Liver (tissue), 9 donors: Measurements from ENCODE around the gene DIPK1C. TPM values are rescaled to one million over a fixed set of nuclear protein-coding genes. Genes with fewer than 3 reads are reported as not detected.
A peak's percentile ranks its signal among the peaks of the same experiment; 100 is the strongest.

ENCODE experiments used
- DNase-seq: peaks from one replicate; pipeline ENCODE4 v3.0.0-alpha.2; 2017; ENCODE audit warnings: low spot score
- H3K27ac ChIP-seq, 2 donors: one replicate each; pipeline ENCODE4 v1.7.0; 2013; ENCODE audit warnings: inconsistent platforms in 2 of 2, low read length in 2 of 2, control low read depth in 1 of 2, low read depth in 1 of 2, mild to moderate bottlenecking in 1 of 2
- H3K27me3 ChIP-seq, 4 donors: one replicate each; pipeline versions ENCODE4 v1.6.1 to v1.7.0; 2013; ENCODE audit warnings: low read length in 3 of 4, inconsistent platforms in 1 of 4, mild to moderate bottlenecking in 1 of 4, moderate library complexity in 1 of 4; ENCODE audit not compliant: control insufficient read depth in 4 of 4, insufficient read depth in 4 of 4
- H3K36me3 ChIP-seq, 4 donors: one replicate each; pipeline versions ENCODE4 v1.6.1 to v1.7.0; 2013; ENCODE audit warnings: low read length in 3 of 4, mild to moderate bottlenecking in 3 of 4, low read depth in 1 of 4, moderate library complexity in 1 of 4; ENCODE audit not compliant: control insufficient read depth in 4 of 4, insufficient read depth in 3 of 4
- H3K4me1 ChIP-seq, 4 donors: one replicate each; pipeline versions ENCODE4 v1.6.1 to v1.7.0; 2013; ENCODE audit warnings: low read length in 3 of 4, mild to moderate bottlenecking in 3 of 4, moderate library complexity in 1 of 4; ENCODE audit not compliant: control insufficient read depth in 4 of 4, insufficient read depth in 4 of 4
- H3K4me3 ChIP-seq, 3 donors: one replicate each; pipeline versions ENCODE4 v1.6.1 to v1.7.0; 2013; ENCODE audit warnings: low read length in 3 of 3, control low read depth in 1 of 3, low read depth in 1 of 3, mild to moderate bottlenecking in 1 of 3
- H3K9ac ChIP-seq, 2 donors: one replicate each; pipeline ENCODE4 v1.7.0; 2013; ENCODE audit warnings: low read length in 2 of 2, mild to moderate bottlenecking in 2 of 2, moderate library complexity in 2 of 2, control low read depth in 1 of 2, low read depth in 1 of 2
- H3K9me3 ChIP-seq, 4 donors: one replicate each; pipeline versions ENCODE4 v1.6.1 to v1.7.0; 2013; ENCODE audit warnings: low read length in 3 of 4; ENCODE audit not compliant: control insufficient read depth in 4 of 4
- EGR1 ChIP-seq, 2 donors: IDR thresholded peaks; 2 replicates each; pipeline ENCODE4 v1.6.1; 2016 to 2018; ENCODE audit warnings: antibody characterized with exemption in 2 of 2, low read depth in 2 of 2
- FOXA1 ChIP-seq: IDR thresholded peaks from 2 replicates; pipeline ENCODE4 v1.6.1; 2016; ENCODE audit warnings: antibody characterized with exemption
- FOXA2 ChIP-seq: IDR thresholded peaks from 2 replicates; pipeline ENCODE4 v1.6.1; 2016; ENCODE audit warnings: antibody characterized with exemption
- GABPA ChIP-seq, 2 donors: IDR thresholded peaks in 1 of 2; conservative IDR thresholded peaks in 1 of 2; 2 replicates each; pipeline ENCODE4 v1.6.1; 2016; ENCODE audit warnings: antibody characterized with exemption in 2 of 2, mild to moderate bottlenecking in 1 of 2, moderate library complexity in 1 of 2
- HNF4A ChIP-seq, 2 donors: conservative IDR thresholded peaks; 2 replicates each; pipeline ENCODE4 v1.6.1; 2016; ENCODE audit warnings: antibody characterized with exemption in 2 of 2, mild to moderate bottlenecking in 2 of 2
- HNF4G ChIP-seq: IDR thresholded peaks from 2 replicates; pipeline ENCODE4 v1.6.1; 2016; ENCODE audit warnings: antibody characterized with exemption
- JUND ChIP-seq, 2 donors: IDR thresholded peaks; 2 replicates each; pipeline ENCODE4 v1.6.1; 2016; ENCODE audit warnings: antibody characterized with exemption in 2 of 2
- NR2F2 ChIP-seq: IDR thresholded peaks from 2 replicates; pipeline ENCODE4 v1.6.1; 2016; ENCODE audit warnings: antibody characterized with exemption
- RXRA ChIP-seq, 2 donors: IDR thresholded peaks; 2 replicates each; pipeline ENCODE4 v1.6.1; 2017 to 2018; ENCODE audit warnings: antibody characterized with exemption in 2 of 2, mild to moderate bottlenecking in 1 of 2
- TAF1 ChIP-seq: conservative IDR thresholded peaks from 2 replicates; pipeline ENCODE4 v1.6.1; 2016; ENCODE audit warnings: antibody characterized with exemption, mild to moderate bottlenecking
- YY1 ChIP-seq: IDR thresholded peaks from 2 replicates; pipeline ENCODE4 v1.6.1; 2016; ENCODE audit warnings: antibody characterized with exemption, mild to moderate bottlenecking
- WGBS: extraction: QIAGEN DNeasy Blood & Tissue Kit; methylation state at CpG from one replicate; pipeline ENCODE4 v1.1.7; 2013; 5-methylcytosine and 5-hydroxymethylcytosine counted together
- polyA plus RNA-seq, 2 donors: library from polyadenylated mRNA; stranded (reverse) in 1 of 2; unstranded in 1 of 2; fragments of 200-250 nt in 1 of 2; fragments of >200 nt in 1 of 2; fragmentation: Nextera tagmentation in 1 of 2; extraction: Ambion mirVana in 1 of 2; gene quantifications; one replicate each; pipeline versions ENCODE4 v1.2.1 to v1.2.3, GENCODE V29; 2013 to 2015
- total RNA-seq, 2 donors: library from RNA; depleted of rRNA; stranded (reverse); fragments of >200 nt; gene quantifications; one replicate each; pipeline ENCODE4 v1.2.3, GENCODE V29; 2014
- TF ChIP-seq, protein P1 (sequence below): IDR thresholded peaks from 2 replicates; pipeline ENCODE4 v1.6.1; 2016; ENCODE audit warnings: antibody characterized with exemption
- TF ChIP-seq, protein P2 (sequence below): IDR thresholded peaks from 2 replicates; pipeline ENCODE4 v1.6.1; 2016; ENCODE audit warnings: antibody characterized with exemption, mild to moderate bottlenecking
- TF ChIP-seq, protein P3 (sequence below): IDR thresholded peaks from 2 replicates; pipeline ENCODE4 v1.6.1; 2016; ENCODE audit warnings: antibody characterized with exemption
- TF ChIP-seq, protein P4 (sequence below): fragments of 150-350 bp; IDR thresholded peaks from 2 replicates; pipeline ENCODE4 v1.5.1; 2017; ENCODE audit warnings: improper control_type of control experiment, low read depth, low read length; ENCODE audit not compliant: missing input control
- TF ChIP-seq, protein P5 (sequence below): IDR thresholded peaks from 2 replicates; pipeline ENCODE4 v1.6.1; 2016; ENCODE audit warnings: antibody characterized with exemption
- donor health status: healthy.
- donor health status: healthy.
- donor health status: healthy.
- donor health status: healthy.
- donor health status: healthy.

The DIPK1C gene
- total and polyA plus RNA-seq, 4 donors = 0.06 to 0.19 (median 0.08) TPM; not detected in 1

DNA sequence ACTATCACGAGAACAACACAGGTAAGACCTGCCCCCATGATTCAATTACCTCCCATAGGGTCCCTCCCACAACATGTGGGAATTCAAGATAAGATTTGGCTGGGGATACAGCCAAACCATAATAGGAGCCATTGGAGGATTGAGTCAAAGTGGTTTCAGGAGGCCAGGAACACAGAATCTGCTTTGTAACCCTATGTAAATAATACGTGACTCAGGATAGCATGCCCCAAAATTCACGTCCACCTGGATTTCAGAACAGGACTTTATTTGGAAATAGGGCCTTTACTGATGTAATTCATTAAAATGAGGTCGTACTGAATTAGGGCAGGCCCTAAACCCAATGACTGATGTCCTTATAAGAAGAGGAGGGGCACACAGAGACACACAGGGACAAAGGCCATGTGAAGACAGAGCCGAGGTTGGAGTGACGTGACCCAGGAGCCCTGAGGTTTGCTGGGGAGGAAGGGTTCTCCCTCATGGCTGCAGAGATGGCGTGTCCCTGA is 23.1 kb upstream of the DIPK1C start (continued):
- TF ChIP-seq, protein P1, sequence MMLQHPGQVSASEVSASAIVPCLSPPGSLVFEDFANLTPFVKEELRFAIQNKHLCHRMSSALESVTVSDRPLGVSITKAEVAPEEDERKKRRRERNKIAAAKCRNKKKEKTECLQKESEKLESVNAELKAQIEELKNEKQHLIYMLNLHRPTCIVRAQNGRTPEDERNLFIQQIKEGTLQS = peak; percentile 67

DNA sequence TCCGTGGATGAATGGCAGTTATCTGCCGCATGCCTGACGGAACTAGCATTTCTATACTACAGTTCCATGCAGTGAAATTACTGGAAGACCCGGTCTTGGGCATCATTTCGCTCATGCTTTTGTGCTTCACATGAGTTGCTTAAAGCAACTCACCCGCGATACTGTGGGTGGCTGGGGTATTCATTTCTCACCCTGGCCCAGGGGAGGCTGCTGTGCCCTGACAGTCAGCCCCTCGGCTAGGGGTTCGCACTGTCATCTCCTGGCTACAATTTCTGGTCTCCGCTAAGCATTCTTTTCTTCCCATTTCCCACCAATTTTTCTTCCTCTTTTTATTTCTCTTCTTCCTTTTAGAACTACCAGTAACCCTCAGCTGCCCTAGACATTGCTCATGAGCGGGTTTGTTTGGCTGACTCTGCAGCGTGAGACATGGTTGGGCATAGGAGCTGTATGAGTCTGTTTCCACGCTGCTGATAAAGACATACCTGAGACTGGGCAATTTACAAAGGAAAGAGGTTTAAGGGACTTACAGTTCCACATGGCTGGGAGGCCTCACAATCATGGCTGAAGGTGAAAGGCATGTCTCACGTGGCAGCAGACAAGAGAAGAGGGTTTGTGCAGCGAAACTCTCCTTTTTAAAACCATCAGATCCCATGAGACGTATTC is 22.5 kb upstream of the DIPK1C start:
- Histone ChIP-seq H3K9ac (no peak overlapping the region), H3K27me3 (no peaks in the 10 kb centered on the region), H3K36me3 (no peaks in the 10 kb centered on the region), H3K9me3 (no peaks in the 10 kb centered on the region), H3K27ac (peak overlapping the region in 1 of 2 donors; percentile 35), H3K4me3 (no peak overlapping the region), H3K4me1 (peaks cover 5 to 13% (median 8%) of the 10 kb centered on the region in 4 donors)
- TF ChIP-seq YY1 = no peak
- TF ChIP-seq, protein P1 = no peak
- no peak for TF ChIP-seq RXRA (IDR thresholded peaks at IDR 0.05)
- TF ChIP-seq, protein P2, sequence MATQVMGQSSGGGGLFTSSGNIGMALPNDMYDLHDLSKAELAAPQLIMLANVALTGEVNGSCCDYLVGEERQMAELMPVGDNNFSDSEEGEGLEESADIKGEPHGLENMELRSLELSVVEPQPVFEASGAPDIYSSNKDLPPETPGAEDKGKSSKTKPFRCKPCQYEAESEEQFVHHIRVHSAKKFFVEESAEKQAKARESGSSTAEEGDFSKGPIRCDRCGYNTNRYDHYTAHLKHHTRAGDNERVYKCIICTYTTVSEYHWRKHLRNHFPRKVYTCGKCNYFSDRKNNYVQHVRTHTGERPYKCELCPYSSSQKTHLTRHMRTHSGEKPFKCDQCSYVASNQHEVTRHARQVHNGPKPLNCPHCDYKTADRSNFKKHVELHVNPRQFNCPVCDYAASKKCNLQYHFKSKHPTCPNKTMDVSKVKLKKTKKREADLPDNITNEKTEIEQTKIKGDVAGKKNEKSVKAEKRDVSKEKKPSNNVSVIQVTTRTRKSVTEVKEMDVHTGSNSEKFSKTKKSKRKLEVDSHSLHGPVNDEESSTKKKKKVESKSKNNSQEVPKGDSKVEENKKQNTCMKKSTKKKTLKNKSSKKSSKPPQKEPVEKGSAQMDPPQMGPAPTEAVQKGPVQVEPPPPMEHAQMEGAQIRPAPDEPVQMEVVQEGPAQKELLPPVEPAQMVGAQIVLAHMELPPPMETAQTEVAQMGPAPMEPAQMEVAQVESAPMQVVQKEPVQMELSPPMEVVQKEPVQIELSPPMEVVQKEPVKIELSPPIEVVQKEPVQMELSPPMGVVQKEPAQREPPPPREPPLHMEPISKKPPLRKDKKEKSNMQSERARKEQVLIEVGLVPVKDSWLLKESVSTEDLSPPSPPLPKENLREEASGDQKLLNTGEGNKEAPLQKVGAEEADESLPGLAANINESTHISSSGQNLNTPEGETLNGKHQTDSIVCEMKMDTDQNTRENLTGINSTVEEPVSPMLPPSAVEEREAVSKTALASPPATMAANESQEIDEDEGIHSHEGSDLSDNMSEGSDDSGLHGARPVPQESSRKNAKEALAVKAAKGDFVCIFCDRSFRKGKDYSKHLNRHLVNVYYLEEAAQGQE = no peak
- TF ChIP-seq JUND (IDR thresholded peaks at IDR 0.05) = no peak
- TF ChIP-seq, protein P3, sequence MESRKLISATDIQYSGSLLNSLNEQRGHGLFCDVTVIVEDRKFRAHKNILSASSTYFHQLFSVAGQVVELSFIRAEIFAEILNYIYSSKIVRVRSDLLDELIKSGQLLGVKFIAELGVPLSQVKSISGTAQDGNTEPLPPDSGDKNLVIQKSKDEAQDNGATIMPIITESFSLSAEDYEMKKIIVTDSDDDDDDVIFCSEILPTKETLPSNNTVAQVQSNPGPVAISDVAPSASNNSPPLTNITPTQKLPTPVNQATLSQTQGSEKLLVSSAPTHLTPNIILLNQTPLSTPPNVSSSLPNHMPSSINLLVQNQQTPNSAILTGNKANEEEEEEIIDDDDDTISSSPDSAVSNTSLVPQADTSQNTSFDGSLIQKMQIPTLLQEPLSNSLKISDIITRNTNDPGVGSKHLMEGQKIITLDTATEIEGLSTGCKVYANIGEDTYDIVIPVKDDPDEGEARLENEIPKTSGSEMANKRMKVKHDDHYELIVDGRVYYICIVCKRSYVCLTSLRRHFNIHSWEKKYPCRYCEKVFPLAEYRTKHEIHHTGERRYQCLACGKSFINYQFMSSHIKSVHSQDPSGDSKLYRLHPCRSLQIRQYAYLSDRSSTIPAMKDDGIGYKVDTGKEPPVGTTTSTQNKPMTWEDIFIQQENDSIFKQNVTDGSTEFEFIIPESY = no peak
- no peak for TF ChIP-seq GABPA (IDR thresholded peaks at IDR 0.05 in 1 of 2, conservative IDR thresholded peaks at IDR 0.05 in 1 of 2)
- no peak for TF ChIP-seq FOXA2
- TF ChIP-seq HNF4A (conservative IDR thresholded peaks at IDR 0.05) = no peak
- 91% methylated on average over 16 of the region's 16 CpGs for WGBS
- no peak for DNase-seq

DNA sequence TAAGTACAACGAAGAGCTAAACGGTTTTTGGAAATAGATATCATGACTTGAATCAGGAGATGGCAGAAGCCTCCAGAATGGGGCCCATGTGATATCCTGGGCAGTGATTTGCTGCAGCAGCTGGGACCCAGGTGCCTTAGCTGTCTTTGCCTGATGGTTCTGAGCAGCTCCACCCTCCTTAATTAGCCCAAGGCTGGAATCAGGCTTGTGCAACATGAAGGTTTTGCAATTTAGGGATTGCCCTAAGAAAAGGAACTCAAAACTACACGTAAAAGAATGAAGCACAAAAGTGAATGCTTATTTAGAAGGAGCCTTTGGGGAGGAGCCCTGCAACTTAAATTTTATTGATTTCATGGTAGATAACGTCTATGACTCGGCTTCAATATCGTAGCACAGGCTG is 21.8 kb upstream of the DIPK1C start:
- 86% methylated on average over 6 of the region's 6 CpGs for WGBS
- no peak overlapping the region for H3K4me3 ChIP-seq
- H3K9me3 ChIP-seq = no peaks in the 10 kb centered on the region
- H3K36me3 ChIP-seq = no peaks in the 10 kb centered on the region
- no peaks in the 10 kb centered on the region for H3K27me3 ChIP-seq
- H3K27ac ChIP-seq = no peak overlapping the region
- no peak overlapping the region for H3K9ac ChIP-seq
- no peak for DNase-seq
- H3K4me1 ChIP-seq = peaks cover 5 to 13% (median 8%) of the 10 kb centered on the region in 4 donors
- TF ChIP-seq RXRA (IDR thresholded peaks at IDR 0.05) (no peak), EGR1 (IDR thresholded peaks at IDR 0.05; ENCODE audit: low read depth in 2 of 2) (no peak), NR2F2 (no peak), FOXA1 (no peak), JUND (IDR thresholded peaks at IDR 0.05) (no peak), GABPA (IDR thresholded peaks at IDR 0.05 in 1 of 2, conservative IDR thresholded peaks at IDR 0.05 in 1 of 2) (no peak), HNF4G (no peak), TAF1 (no peak), HNF4A (conservative IDR thresholded peaks at IDR 0.05) (no peak), FOXA2 (no peak)
- TF ChIP-seq, protein P2 = no peak
- TF ChIP-seq, protein P4, sequence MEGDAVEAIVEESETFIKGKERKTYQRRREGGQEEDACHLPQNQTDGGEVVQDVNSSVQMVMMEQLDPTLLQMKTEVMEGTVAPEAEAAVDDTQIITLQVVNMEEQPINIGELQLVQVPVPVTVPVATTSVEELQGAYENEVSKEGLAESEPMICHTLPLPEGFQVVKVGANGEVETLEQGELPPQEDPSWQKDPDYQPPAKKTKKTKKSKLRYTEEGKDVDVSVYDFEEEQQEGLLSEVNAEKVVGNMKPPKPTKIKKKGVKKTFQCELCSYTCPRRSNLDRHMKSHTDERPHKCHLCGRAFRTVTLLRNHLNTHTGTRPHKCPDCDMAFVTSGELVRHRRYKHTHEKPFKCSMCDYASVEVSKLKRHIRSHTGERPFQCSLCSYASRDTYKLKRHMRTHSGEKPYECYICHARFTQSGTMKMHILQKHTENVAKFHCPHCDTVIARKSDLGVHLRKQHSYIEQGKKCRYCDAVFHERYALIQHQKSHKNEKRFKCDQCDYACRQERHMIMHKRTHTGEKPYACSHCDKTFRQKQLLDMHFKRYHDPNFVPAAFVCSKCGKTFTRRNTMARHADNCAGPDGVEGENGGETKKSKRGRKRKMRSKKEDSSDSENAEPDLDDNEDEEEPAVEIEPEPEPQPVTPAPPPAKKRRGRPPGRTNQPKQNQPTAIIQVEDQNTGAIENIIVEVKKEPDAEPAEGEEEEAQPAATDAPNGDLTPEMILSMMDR = no peak
- TF ChIP-seq, protein P5, sequence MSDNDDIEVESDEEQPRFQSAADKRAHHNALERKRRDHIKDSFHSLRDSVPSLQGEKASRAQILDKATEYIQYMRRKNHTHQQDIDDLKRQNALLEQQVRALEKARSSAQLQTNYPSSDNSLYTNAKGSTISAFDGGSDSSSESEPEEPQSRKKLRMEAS = no peak
- TF ChIP-seq, protein P1 = no peak
